HepG2 (cell line): ENCODE measurements around the gene UNC119B. TPM values are rescaled to one million over a fixed set of nuclear protein-coding genes. Genes with fewer than 3 reads are reported as not detected.

Experiments
- KLF12 ChIP-seq: sonication (generic); formaldehyde crosslinking; IDR thresholded peaks from 2 replicates; pipeline ENCODE4 v1.4.0; 2020; ENCODE audit warnings: missing genetic modification reagents, borderline replicate concordance
- KLF6 ChIP-seq: IDR thresholded peaks from 2 replicates; pipeline ENCODE4 v1.8.0; 2016; ENCODE audit warnings: missing biosample characterization, missing genetic modification reagents
- MEIS1 ChIP-seq: sonication (generic); formaldehyde crosslinking; IDR thresholded peaks from 2 replicates; pipeline ENCODE4 v1.9.0; 2021; ENCODE audit warnings: mild to moderate bottlenecking, missing genetic modification reagents, moderate library complexity, borderline replicate concordance
- MIER2 ChIP-seq: IDR thresholded peaks from 2 replicates; pipeline ENCODE4 v1.6.1; 2016; ENCODE audit warnings: missing biosample characterization, missing genetic modification reagents
- MYC ChIP-seq: sonication (generic); formaldehyde crosslinking; IDR thresholded peaks from 2 replicates; pipeline ENCODE4 v1.9.0; 2021; ENCODE audit warnings: missing genetic modification reagents, borderline replicate concordance
- NONO ChIP-seq, 2 experiments: fragments of 450-650 bp in 1 of 2; sonication (generic) in 1 of 2; formaldehyde crosslinking in 1 of 2; IDR thresholded peaks in 1 of 2; conservative IDR thresholded peaks in 1 of 2; 2 replicates each; pipeline versions ENCODE4 v1.6.1 to v1.8.0; 2017 to 2022; ENCODE audit warnings: mild to moderate bottlenecking in 1 of 2, missing genetic modification reagents in 1 of 2, moderate library complexity in 1 of 2
- POLR2A ChIP-seq, 2 experiments: IDR thresholded peaks; 2 replicates each; pipeline ENCODE4 v1.6.1; 2011; ENCODE audit warnings: low read depth in 2 of 2, low read length in 2 of 2, mild to moderate bottlenecking in 1 of 2, moderate library complexity in 1 of 2; ENCODE audit not compliant: insufficient read depth in 1 of 2
- SP140L ChIP-seq: sonication (generic); formaldehyde crosslinking; IDR thresholded peaks from 2 replicates; pipeline ENCODE4 v1.4.0; 2020; ENCODE audit warnings: missing genetic modification reagents, borderline replicate concordance
- TSC22D2 ChIP-seq: sonication (generic); formaldehyde crosslinking; IDR thresholded peaks from 2 replicates; pipeline ENCODE4 v1.5.1; 2020; ENCODE audit warnings: missing genetic modification reagents, mild to moderate bottlenecking, borderline replicate concordance
- ZFY ChIP-seq: sonication (generic); formaldehyde crosslinking; IDR thresholded peaks from 2 replicates; pipeline ENCODE4 v1.4.0; 2020; ENCODE audit warnings: missing genetic modification reagents
- ZNF121 ChIP-seq: sonication (generic); formaldehyde crosslinking; IDR thresholded peaks from 2 replicates; pipeline ENCODE4 v1.5.0; 2020; ENCODE audit warnings: mild to moderate bottlenecking, missing genetic modification reagents
- ZNF264 ChIP-seq: sonication (generic); formaldehyde crosslinking; IDR thresholded peaks from 2 replicates; pipeline ENCODE4 v1.4.0; 2020; ENCODE audit warnings: missing genetic modification reagents
- ZNF574 ChIP-seq: sonication (generic); formaldehyde crosslinking; IDR thresholded peaks from 2 replicates; pipeline ENCODE4 v1.4.0; 2020; ENCODE audit warnings: missing genetic modification reagents
- ZNF891 ChIP-seq: sonication (generic); formaldehyde crosslinking; IDR thresholded peaks from 2 replicates; pipeline ENCODE4 v1.5.0; 2020; ENCODE audit warnings: mild to moderate bottlenecking, missing genetic modification reagents
- ZSCAN21 ChIP-seq: sonication (generic); formaldehyde crosslinking; IDR thresholded peaks from 2 replicates; pipeline ENCODE4 v1.8.0; 2022; ENCODE audit warnings: mild to moderate bottlenecking, missing genetic modification reagents, moderate library complexity, borderline replicate concordance
- polyA plus RNA-seq, 8 experiments: library from polyadenylated mRNA; depleted of rRNA in 3 of 8; stranded (reverse) in 7 of 8; unstranded in 1 of 8; fragments of >200 nt; fragmentation: Illumina TruSeq in 4 of 8; extraction: Trizol in 4 of 8; gene quantifications; 2 replicates each; pipeline versions ENCODE4 v1.2.1 to v1.2.3, GENCODE V29; 2011 to 2016; ENCODE audit warnings: low read depth in 4 of 8, missing spikeins in 1 of 8, mixed read lengths in 1 of 8; ENCODE audit not compliant: insufficient read depth in 1 of 8
- total RNA-seq, 5 experiments: library from RNA; depleted of rRNA; stranded (reverse); fragments of >200 nt; fragmentation: Illumina TruSeq; extraction: Trizol; gene quantifications; 2 replicates each; pipeline ENCODE4 v1.2.3, GENCODE V29; 2016; ENCODE audit warnings: low read depth in 1 of 5
- TF ChIP-seq, protein P1 (sequence below), 2 experiments: sonication (generic) in 1 of 2; formaldehyde crosslinking in 1 of 2; IDR thresholded peaks; 2 replicates each; pipeline versions ENCODE4 v1.4.0 to v1.6.1; 2018 to 2020; ENCODE audit warnings: missing genetic modification reagents in 2 of 2, borderline replicate concordance in 1 of 2, low read depth in 1 of 2, mild to moderate bottlenecking in 1 of 2, missing biosample characterization in 1 of 2
- TF ChIP-seq, protein P2 (sequence below): sonication (generic); formaldehyde crosslinking; IDR thresholded peaks from 2 replicates; pipeline ENCODE4 v1.4.0; 2020; ENCODE audit warnings: mild to moderate bottlenecking, missing genetic modification reagents, borderline replicate concordance

UNC119B gene
- total and polyA plus RNA-seq, 2 of the 13 experiments (the other 11 are each of a cell fraction or from before 2014, with no cell fraction given) = 19.6 to 19.7 TPM

- TF ChIP-seq ZNF574 (CRISPR knock-in tag) (peak; percentile 66), ZNF264 (CRISPR knock-in tag) (0 out of 2 replicates have a peak, but pooled peaks have one; percentile 18), KLF6 (CRISPR knock-in tag) (peak; percentile 62; the same call in 1 of the 2 replicates), ZNF891 (CRISPR knock-in tag) (peak; percentile 74; the same call in 1 of the 2 replicates), KLF12 (peak; percentile 52; the same call in 1 of the 2 replicates), ZFY (CRISPR knock-in tag) (peak; percentile 91), MYC (CRISPR knock-in tag) (peak; percentile 62; the same call in 1 of the 2 replicates), MEIS1 (CRISPR knock-in tag) (0 out of 2 replicates have a peak, but pooled peaks have one; percentile 65), ZSCAN21 (peak; percentile 78), SP140L (no peak), NONO (IDR thresholded peaks at IDR 0.05) (no peak), NONO (CRISPR knock-in tag; conservative IDR thresholded peaks at IDR 0.05) (0 out of 2 replicates have a peak, but pooled peaks have one; percentile 35), TSC22D2 (CRISPR knock-in tag) (no peak), POLR2A (IDR thresholded peaks at IDR 0.05; ENCODE audit: insufficient read depth in 1 of 2, low read depth in 2 of 2, low read length in 2 of 2) (peak; percentile 45 to 89; a peak in 3 of 4 replicates), ZNF121 (CRISPR knock-in tag) (peak; percentile 67), MIER2 (CRISPR knock-in tag) (no peak)
- TF ChIP-seq, protein P1, sequence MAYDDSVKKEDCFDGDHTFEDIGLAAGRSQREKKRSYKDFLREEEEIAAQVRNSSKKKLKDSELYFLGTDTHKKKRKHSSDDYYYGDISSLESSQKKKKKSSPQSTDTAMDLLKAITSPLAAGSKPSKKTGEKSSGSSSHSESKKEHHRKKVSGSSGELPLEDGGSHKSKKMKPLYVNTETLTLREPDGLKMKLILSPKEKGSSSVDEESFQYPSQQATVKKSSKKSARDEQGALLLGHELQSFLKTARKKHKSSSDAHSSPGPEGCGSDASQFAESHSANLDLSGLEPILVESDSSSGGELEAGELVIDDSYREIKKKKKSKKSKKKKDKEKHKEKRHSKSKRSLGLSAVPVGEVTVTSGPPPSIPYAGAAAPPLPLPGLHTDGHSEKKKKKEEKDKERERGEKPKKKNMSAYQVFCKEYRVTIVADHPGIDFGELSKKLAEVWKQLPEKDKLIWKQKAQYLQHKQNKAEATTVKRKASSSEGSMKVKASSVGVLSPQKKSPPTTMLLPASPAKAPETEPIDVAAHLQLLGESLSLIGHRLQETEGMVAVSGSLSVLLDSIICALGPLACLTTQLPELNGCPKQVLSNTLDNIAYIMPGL (CRISPR knock-in tag; IDR thresholded peaks at IDR 0.05; ENCODE audit: borderline replicate concordance in 1 of 2, low read depth in 1 of 2) = peak; percentile 18 to 67; a peak in 2 of 4 replicates
- TF ChIP-seq, protein P2, sequence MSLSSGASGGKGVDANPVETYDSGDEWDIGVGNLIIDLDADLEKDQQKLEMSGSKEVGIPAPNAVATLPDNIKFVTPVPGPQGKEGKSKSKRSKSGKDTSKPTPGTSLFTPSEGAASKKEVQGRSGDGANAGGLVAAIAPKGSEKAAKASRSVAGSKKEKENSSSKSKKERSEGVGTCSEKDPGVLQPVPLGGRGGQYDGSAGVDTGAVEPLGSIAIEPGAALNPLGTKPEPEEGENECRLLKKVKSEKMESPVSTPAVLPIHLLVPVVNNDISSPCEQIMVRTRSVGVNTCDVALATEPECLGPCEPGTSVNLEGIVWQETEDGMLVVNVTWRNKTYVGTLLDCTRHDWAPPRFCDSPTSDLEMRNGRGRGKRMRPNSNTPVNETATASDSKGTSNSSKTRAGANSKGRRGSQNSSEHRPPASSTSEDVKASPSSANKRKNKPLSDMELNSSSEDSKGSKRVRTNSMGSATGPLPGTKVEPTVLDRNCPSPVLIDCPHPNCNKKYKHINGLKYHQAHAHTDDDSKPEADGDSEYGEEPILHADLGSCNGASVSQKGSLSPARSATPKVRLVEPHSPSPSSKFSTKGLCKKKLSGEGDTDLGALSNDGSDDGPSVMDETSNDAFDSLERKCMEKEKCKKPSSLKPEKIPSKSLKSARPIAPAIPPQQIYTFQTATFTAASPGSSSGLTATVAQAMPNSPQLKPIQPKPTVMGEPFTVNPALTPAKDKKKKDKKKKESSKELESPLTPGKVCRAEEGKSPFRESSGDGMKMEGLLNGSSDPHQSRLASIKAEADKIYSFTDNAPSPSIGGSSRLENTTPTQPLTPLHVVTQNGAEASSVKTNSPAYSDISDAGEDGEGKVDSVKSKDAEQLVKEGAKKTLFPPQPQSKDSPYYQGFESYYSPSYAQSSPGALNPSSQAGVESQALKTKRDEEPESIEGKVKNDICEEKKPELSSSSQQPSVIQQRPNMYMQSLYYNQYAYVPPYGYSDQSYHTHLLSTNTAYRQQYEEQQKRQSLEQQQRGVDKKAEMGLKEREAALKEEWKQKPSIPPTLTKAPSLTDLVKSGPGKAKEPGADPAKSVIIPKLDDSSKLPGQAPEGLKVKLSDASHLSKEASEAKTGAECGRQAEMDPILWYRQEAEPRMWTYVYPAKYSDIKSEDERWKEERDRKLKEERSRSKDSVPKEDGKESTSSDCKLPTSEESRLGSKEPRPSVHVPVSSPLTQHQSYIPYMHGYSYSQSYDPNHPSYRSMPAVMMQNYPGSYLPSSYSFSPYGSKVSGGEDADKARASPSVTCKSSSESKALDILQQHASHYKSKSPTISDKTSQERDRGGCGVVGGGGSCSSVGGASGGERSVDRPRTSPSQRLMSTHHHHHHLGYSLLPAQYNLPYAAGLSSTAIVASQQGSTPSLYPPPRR = 0 out of 2 replicates have a peak, but pooled peaks have one; percentile 17
These were observed 15.6 kb downstream of the UNC119B start, which contains the start of gene ACADS (continued) for GRCh38 chr12:120725659-120726509.
